HEK293 (cell line): Measurements from ENCODE around the gene NABP2.

ENCODE experiments used
- YY1 ChIP-seq: fragments of 450-650 bp; formaldehyde crosslinking; IDR thresholded peaks from 2 replicates; pipeline ENCODE4 v1.5.1; 2018; ENCODE audit warnings: missing biosample characterization, missing genetic modification characterization
- ZFP37 ChIP-seq: fragments of 450-650 bp; formaldehyde crosslinking; IDR thresholded peaks from 2 replicates; pipeline ENCODE4 v1.5.1; 2016; ENCODE audit warnings: missing biosample characterization, missing genetic modification characterization
- ZNF140 ChIP-seq: fragments of 450-650 bp; formaldehyde crosslinking; IDR thresholded peaks from 2 replicates; pipeline ENCODE4 v1.5.1; 2016; ENCODE audit warnings: missing biosample characterization, missing genetic modification characterization
- ZNF19 ChIP-seq: fragments of 450-650 bp; formaldehyde crosslinking; IDR thresholded peaks from 2 replicates; pipeline ENCODE4; 2016; ENCODE audit warnings: missing biosample characterization, missing genetic modification characterization, low read depth
- ZNF248 ChIP-seq: fragments of 450-650 bp; formaldehyde crosslinking; IDR thresholded peaks from 2 replicates; pipeline ENCODE4 v1.5.1; 2017; ENCODE audit warnings: missing biosample characterization, missing genetic modification characterization
- ZNF302 ChIP-seq: fragments of 450-650 bp; formaldehyde crosslinking; IDR thresholded peaks from 2 replicates; pipeline ENCODE4 v1.5.1; 2016; ENCODE audit warnings: missing biosample characterization, missing genetic modification characterization, low read depth
- ZNF362 ChIP-seq: fragments of 450-650 bp; formaldehyde crosslinking; IDR thresholded peaks from 2 replicates; pipeline ENCODE4 v1.5.1; 2016; ENCODE audit warnings: missing biosample characterization, missing genetic modification characterization
- ZNF426 ChIP-seq: fragments of 450-650 bp; formaldehyde crosslinking; IDR thresholded peaks from 2 replicates; pipeline ENCODE4 v1.5.1; 2017; ENCODE audit warnings: missing biosample characterization, missing genetic modification characterization, mild to moderate bottlenecking, inconsistent platforms, moderate library complexity
- ZNF639 ChIP-seq: fragments of 450-650 bp; formaldehyde crosslinking; IDR thresholded peaks from 2 replicates; pipeline ENCODE4 v1.5.1; 2016; ENCODE audit warnings: missing biosample characterization, missing genetic modification characterization
- ZNF707 ChIP-seq: fragments of 450-650 bp; formaldehyde crosslinking; IDR thresholded peaks from 2 replicates; pipeline ENCODE4 v1.5.1; 2016; ENCODE audit warnings: missing biosample characterization, missing genetic modification characterization
- ZNF76 ChIP-seq: fragments of 450-650 bp; formaldehyde crosslinking; IDR thresholded peaks from 2 replicates; pipeline ENCODE4; 2016; ENCODE audit warnings: low read depth, missing biosample characterization, missing genetic modification characterization, borderline replicate concordance
- TF ChIP-seq, protein P1 (sequence below): fragments of 450-650 bp; formaldehyde crosslinking; IDR thresholded peaks from 2 replicates; pipeline ENCODE4 v1.5.1; 2016; ENCODE audit warnings: missing biosample characterization, missing genetic modification characterization
- TF ChIP-seq, protein P2 (sequence below): fragments of 450-650 bp; formaldehyde crosslinking; IDR thresholded peaks from 2 replicates; pipeline ENCODE4 v1.5.1; 2016; ENCODE audit warnings: missing biosample characterization, missing genetic modification characterization

DNA sequence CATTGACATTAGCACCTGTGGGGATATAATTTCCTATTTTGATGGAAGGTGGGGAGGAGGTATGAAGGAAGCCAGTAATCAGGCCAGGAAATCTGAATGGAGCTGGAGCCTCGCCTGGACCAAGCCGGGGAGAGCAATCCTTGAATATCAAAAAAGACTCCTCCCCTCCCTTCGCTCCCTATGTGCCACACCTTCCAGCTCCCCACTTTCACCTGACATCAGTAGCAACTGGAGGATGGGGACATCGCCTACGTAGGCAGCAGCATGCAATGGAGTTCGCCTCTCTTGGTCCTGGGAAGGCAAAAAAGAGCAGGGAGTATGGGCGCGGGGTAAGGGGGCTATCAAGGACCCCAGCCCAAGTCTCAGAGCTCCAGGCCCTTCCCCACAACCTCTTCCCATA, 32.9 kb downstream of the NABP2 start:
- TF ChIP-seq, protein P1, sequence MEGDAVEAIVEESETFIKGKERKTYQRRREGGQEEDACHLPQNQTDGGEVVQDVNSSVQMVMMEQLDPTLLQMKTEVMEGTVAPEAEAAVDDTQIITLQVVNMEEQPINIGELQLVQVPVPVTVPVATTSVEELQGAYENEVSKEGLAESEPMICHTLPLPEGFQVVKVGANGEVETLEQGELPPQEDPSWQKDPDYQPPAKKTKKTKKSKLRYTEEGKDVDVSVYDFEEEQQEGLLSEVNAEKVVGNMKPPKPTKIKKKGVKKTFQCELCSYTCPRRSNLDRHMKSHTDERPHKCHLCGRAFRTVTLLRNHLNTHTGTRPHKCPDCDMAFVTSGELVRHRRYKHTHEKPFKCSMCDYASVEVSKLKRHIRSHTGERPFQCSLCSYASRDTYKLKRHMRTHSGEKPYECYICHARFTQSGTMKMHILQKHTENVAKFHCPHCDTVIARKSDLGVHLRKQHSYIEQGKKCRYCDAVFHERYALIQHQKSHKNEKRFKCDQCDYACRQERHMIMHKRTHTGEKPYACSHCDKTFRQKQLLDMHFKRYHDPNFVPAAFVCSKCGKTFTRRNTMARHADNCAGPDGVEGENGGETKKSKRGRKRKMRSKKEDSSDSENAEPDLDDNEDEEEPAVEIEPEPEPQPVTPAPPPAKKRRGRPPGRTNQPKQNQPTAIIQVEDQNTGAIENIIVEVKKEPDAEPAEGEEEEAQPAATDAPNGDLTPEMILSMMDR, result no peak
- TF ChIP-seq ZNF639 (tag by site-specific recombination) (no peak), YY1 (tag by site-specific recombination) (no peak), ZNF76 (no peak), ZNF362 (tag by site-specific recombination) (no peak), ZNF140 (no peak), ZNF19 (tag by site-specific recombination) (no peak), ZNF248 (tag by site-specific recombination) (no peak), ZNF707 (tag by site-specific recombination) (no peak), ZNF426 (tag by site-specific recombination) (no peak), ZNF302 (tag by site-specific recombination) (no peak), ZFP37 (no peak)
- TF ChIP-seq, protein P2, sequence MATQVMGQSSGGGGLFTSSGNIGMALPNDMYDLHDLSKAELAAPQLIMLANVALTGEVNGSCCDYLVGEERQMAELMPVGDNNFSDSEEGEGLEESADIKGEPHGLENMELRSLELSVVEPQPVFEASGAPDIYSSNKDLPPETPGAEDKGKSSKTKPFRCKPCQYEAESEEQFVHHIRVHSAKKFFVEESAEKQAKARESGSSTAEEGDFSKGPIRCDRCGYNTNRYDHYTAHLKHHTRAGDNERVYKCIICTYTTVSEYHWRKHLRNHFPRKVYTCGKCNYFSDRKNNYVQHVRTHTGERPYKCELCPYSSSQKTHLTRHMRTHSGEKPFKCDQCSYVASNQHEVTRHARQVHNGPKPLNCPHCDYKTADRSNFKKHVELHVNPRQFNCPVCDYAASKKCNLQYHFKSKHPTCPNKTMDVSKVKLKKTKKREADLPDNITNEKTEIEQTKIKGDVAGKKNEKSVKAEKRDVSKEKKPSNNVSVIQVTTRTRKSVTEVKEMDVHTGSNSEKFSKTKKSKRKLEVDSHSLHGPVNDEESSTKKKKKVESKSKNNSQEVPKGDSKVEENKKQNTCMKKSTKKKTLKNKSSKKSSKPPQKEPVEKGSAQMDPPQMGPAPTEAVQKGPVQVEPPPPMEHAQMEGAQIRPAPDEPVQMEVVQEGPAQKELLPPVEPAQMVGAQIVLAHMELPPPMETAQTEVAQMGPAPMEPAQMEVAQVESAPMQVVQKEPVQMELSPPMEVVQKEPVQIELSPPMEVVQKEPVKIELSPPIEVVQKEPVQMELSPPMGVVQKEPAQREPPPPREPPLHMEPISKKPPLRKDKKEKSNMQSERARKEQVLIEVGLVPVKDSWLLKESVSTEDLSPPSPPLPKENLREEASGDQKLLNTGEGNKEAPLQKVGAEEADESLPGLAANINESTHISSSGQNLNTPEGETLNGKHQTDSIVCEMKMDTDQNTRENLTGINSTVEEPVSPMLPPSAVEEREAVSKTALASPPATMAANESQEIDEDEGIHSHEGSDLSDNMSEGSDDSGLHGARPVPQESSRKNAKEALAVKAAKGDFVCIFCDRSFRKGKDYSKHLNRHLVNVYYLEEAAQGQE (tag by site-specific recombination), result no peak
